ENCODE results near the gene GLIS2.

GLIS2 gene

DNA sequence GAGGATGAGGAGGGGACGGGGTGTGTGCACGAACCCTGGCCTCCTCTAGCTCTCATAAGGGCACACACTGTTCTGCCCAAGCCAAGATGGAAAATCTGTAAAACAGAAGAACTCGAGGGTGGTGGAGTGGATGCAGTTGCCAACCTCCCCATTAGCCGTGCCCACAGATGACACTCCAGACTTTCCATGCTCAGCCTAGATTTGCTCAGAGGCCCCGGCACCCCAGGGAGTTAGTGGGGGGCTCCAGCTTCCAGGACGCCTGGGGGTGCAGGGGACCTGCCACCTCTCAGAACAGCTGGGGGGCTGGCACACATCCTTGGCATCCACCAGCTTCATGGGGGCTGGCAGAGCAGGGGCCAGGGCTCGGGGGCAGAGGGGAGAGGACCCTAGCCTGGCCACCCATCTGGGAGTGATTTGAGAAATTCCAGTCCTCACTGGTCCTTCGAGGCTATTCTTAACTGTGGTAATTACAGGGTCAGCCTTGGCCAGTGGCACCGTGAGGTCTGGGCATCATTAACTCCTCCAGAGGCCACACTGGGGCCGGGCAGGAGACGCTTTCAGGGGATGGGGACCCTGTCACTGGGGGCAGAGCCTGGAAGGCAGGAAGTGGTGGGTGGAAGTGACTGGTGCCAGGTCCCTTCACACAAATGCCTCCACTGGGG is 70.1 kb downstream of the GLIS2 start:
- DNase-seq, result no peak

DNA sequence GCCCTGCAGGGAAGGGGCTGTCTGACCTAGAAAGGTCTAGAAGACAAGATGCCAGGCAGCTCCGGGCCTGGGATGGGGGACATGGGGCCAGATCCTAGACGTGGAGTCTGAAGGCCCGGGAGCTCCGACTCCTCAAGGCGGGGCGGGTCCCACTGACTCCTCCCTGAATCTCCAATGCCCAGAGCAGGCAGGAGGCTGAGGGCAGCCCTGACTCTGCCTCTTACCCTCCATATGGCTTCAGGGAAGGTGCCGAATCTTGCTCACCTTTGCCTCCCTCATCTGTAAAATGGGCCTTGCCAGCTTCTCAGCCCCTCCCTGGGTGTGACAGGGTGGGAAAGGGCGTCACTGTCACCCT is 70.6 kb downstream of the GLIS2 start:
- DNase-seq, result no peak

DNA sequence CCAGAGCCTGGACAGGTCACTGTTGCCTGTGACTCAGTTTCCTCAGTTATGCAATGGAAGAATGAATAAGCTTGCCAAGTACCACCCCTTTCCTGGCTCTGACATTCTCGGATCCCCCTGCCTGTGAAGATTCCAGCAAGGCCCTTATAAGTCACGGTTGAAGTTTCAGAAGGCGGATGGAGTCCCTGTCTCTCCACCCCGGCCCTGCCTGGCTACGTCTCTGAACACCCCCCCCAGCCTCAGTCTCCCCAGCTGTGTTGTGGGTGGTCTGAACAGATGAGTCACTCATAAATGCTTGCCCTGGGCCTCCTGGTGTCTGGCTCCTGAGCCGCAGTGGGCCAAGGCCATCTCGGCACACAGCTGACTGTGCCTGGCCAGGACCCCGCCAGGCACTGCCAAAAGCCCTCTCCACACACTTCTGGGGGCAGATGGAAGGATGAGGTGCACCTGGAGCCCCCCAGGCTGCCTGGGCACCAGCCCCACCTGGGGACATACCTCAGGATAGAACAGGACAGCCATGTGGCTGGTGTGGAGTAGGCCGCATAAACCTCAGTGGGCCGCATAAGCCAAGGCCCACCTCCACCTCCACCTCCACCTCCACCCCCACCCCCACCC is 71.2 kb downstream of the GLIS2 start:
- DNase-seq, result no peak

DNA sequence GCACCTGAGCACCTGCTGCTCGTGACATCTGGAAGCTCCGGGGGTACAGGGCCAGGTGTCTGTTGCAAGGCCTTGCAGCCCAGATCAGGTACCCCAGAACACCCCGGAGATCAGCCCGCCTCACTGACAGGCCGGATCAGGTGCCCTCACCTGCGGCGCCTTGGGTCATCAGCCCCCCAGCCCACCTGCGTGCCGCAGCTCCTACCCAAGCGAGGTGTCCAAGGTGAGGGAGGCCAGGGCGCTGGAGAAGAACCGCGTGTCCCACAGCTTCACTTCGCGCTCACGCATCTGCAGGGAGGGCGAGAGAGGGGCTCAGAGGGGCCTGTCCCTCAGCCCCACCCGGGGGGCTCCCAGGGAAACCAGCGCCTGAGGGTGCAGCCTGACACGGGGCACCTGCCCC is 71.9 kb downstream of the GLIS2 start:
- DNase-seq, result no peak

DNA sequence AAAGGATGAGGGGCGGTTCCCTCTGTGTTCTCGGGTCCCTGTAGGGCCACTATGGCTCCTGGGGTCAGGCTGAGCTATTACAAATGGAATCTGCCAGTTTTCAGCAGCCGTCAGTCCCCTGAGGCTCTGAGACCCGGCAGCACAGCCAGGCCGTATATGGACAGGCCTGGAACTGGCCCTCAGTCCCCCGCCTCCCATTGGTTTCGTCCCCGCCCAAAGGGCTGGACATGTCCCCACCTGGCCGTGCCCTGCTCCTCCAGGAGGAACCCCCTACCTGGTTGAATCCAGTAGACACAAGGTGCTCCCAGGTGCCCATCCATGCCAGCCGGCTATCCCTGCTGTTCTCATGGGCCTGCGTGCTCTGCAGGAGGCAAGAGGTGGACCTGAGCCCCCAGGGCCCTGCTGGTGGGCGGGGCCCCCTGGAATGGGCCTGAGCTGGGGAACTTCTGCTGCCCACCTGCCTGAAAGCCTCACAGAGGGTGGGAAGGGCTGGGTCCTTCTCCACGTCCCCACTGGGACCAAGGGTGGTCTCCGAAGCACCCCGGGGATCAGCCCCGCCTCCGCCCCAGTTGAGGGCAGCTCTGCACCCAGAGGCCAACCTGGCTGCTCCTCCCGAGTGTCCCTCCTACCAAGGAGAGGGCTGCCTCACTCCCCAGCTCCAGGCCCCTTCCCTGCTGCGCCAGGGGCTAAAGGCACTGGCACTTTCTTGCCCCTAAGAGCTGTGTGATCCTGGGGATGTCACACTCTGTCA is 72.6 kb downstream of the GLIS2 start:
- DNase-seq, result no peak

All from stimulated activated CD4-positive, alpha-beta T cell treated with anti-CD3 and anti-CD28 coated beads, Interleukin-12 subunit alpha, Interleukin-12 subunit beta, amount 100 ng/mL, for 4 hours (primary cell).